Activated CD8-positive, alpha-beta memory T cell treated with anti-CD3 and anti-CD28 coated beads, Interleukin-2, amount 50 U/mL, for 1 hour (primary cell): ENCODE data around the gene IFRD2.
"Not testable (repeated sequence)": the region's sequence is repeated elsewhere in the genome, so short reads cannot be mapped to it uniquely, and the experiment has no call there.

Source experiments
- DNase-seq: peaks from one replicate; pipeline ENCODE4 v3.0.0-alpha.2; 2020; ENCODE audit errors: extremely low read depth

Gene IFRD2

GRCh38 chr3:50324351-50325112, 32.3 kb upstream of the IFRD2 start:
- DNase-seq = no peak

DNA sequence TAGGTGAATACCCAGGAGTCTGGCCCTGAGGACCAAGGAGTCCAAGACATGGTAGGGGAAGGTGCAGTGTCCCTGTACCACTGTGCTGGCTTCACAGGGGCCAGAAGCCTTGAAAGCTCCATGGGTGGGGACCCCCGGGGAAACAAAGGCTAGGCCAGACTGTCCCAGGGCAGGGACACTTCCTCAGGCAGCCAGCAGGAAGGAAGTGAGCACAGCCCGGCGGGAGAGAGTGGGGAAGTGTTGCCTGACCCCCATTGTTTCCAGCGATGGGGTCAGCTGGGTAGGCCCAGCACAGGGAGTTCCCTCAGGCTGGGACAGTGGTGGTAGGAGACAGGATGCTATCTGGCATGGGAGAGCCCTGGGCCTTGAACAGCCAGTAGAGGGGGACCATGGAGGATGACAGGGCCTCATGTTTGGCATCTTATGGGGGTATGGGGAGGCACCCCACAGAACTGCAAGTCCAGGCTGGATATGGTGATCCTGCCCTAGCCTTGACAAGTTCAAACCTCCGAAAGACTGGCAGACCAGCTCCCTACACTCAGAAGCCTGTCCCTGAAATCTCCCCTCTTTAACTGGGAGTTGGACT, 31.5 kb upstream of the IFRD2 start:
- DNase-seq = no peak

GRCh38 chr3:50323092-50323600, 30.9 kb upstream of the IFRD2 start:
- no peak for DNase-seq

DNA sequence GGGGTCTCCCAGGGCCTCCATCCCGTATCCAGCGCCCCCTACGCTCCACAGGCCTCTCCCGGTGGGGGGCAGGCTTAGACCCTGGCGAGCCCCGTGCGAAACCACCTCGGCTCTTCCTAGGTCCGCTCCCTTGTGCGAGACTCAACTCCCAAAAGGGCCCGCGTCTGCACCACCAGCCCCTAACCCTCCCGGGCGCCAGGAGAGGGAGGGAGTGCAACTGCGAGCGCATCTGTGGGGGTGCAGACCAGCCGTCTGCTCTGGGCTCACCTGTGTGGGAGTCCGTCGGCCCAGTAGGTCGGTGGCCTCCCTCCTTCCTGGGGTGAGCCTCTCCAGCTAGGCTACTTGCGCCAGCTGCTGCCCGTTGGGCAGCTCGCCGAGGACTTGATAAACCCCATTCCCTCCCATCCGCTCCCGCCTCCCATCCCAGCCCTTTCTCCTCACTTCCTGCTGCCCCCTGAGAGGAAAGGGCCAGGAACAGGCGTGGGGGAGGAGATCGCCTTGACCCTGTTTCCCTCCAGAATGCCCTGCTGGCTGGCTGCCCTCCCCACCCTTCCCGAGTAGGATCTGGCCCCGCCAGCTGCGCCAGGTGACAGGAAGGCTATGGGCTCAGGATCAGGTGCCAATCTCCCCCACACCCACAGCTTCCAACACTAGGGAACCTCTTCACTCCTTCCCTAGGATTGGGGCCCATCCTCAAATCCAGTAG, 30.3 kb upstream of the IFRD2 start, which contains the start of gene HYAL2:
HYAL2 (minus strand) TSS at position 360 of the 706 bp plus-strand sequence. CDS start 2,256 bp downstream, outside the sequence.
- DNase-seq = no peak

DNA sequence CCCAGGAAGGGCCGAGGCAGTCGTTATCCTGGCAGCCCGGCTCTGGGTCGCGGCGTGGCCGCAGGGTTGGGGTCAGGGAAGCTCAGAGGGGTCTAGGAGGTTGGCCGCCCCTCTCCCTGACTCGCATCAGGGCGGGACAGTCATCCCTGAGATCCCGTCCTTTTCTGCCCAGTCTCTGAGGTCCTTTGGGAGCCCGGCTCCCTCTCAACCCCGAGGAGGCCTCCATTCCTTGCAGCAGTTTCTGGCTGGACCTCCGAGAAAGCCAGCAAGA, 29.8 kb upstream of the IFRD2 start:
- no peak for DNase-seq

- DNase-seq = no peak
Observed at GRCh38 chr3:50321336-50322114, 29.3 kb upstream of the IFRD2 start.

DNA sequence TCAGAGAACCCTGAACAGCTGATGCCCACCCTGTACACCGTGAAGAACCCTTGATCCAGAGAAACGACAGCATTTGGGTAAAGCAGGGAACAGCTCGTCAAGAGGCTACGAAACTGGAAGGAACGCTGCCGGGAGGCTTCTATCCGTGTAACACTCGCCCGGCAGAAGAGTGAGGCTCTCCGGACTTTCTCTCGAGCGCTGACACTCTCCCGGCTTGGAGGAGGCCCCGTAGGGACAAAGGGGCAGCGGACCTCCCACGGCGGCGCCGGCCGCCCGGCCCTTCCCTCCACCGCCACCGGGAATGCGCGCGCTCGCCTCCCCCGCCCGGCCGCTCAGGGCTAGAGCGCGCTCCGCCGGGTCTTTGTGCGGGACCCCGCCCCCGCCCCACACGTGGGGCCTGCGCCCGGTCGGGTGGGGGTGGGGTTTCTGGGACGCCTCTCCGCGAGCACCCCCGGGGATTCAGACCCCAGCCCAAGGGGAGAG, 28.7 kb upstream of the IFRD2 start:
- no peak for DNase-seq

- DNase-seq = no peak
Observed at GRCh38 chr3:50319894-50320625, 27.8 kb upstream of the IFRD2 start.

DNA sequence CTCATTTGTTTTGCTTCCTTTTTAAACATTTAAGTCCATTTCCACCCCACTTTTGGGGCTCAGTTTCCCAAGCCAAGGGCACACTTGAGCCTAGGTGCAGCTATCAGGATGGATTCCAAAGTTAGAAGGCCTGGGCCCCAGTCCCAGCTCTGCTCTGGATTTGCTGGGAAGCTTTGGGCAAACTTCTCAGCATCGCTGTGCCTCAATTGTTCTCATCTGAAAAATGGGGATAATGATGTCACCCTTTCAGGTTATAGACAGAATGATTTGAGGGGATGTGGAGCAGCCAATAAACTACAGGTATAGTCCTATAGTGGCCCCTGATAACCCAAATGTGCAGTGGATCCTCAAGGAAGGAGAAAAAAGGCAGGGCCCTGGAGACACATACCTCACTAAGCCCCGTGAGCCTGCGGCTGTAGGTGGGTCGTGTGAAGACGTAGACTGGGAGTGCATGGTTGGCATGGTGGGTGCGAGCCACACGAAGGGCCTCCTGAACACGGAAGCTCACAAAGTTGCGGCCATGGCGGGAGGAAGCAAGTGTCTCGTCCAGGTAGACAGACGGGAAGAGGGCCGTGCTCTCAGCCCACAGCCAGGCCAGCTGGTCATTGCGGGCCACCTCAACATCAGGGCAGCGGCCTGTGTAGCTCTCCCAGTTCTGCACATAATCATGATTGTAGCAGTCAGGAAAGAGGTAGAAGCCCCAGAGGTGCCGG, 27.1 kb upstream of the IFRD2 start:
- no peak for DNase-seq

DNA sequence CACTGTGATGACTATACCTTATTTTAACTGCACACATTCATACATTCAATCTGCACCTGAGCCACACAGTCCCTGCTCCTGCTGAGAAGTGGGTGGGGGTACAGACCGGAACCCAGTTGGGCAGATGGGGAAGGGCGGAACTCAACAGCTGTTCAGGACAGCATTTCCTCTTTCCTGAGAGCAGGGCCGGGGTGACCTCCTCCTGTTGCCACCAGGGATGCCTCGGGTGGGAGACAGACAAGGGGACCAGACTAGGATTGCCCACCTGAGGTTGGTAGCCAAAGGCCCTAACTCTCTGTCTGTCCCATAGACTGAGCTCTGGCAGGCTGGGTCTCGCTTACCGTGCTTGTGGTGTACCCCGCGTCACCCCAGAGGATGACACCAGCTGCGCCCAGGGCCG, 26.4 kb upstream of the IFRD2 start:
- no peak for DNase-seq

- DNase-seq = no peak
Observed at GRCh38 chr3:50318163-50318562, 25.9 kb upstream of the IFRD2 start.

DNA sequence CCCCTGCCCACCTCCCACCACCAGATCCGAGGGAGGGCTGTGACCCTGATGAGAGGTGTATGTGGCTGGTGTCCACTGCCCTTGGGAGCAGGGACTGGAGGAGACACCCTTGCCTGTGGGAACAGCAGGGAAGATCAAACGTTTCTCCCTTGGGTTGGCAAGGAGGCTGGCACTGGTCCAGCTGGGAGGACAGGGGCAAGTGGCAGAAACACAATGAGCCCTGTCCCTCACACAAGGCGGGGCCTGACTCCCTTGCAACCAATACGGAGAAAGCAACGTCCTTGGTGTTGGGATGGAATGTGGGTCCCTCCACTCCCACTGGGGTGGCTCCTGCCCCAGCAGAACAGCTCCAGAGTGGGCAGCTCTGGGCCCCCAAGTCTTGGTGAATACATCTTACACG, 25.1 kb upstream of the IFRD2 start:
- no peak for DNase-seq

GRCh38 chr3:50316657-50317242, 24.5 kb upstream of the IFRD2 start:
- DNase-seq = no peak

GRCh38 chr3:50314816-50315215, 22.6 kb upstream of the IFRD2 start:
- no peak for DNase-seq

GRCh38 chr3:50314342-50314741, 22.1 kb upstream of the IFRD2 start:
- DNase-seq = no peak

GRCh38 chr3:50312041-50312440, 19.8 kb upstream of the IFRD2 start:
- DNase-seq = not testable (repeated sequence)

DNA sequence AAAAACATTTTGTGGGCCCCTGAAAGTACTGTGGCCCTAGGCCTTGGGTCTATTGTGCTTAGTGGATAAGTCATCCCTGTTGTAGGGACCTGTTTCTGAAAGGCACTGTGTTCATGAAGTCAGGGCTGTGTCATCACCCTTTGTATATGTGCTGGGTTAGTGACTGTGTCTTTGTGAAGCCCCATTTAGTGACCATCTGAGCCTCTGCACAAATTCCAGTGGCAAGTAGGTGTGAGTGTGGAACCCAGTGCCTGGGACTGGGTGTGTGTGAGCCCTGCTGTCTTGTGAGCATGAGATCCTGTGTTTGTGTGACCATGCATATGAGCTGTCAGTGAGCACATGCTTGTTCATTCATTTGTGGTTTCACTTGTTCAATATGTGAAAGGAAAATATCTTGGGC, 12.4 kb upstream of the IFRD2 start:
- no peak for DNase-seq

GRCh38 chr3:50303013-50303815, 11.0 kb upstream of the IFRD2 start, which contains the start of gene HYAL1:
Gene HYAL1, minus strand, starts transcription at chr3:50303574. Its CDS starts 618 bp downstream, at chr3:50302956.
- DNase-seq = no peak
